Activated naive CD8-positive, alpha-beta T cell (primary cell): ENCODE measurements around the gene LASP1.

ENCODE experiments used
- H3K27ac Mint-ChIP-seq: one replicate; pipeline ENCODE4 v1.8.0; 2021; ENCODE audit warnings: mixed read lengths
- H3K27me3 Mint-ChIP-seq: one replicate; pipeline ENCODE4 v1.8.0; 2021; ENCODE audit warnings: mixed read lengths
- H3K36me3 Mint-ChIP-seq: one replicate; pipeline ENCODE4 v1.8.0; 2021; ENCODE audit warnings: mixed read lengths
- H3K4me1 Mint-ChIP-seq: one replicate; pipeline ENCODE4 v1.8.0; 2021; ENCODE audit warnings: low read depth, mixed read lengths
- H3K4me3 Mint-ChIP-seq: one replicate; pipeline ENCODE4 v1.8.0; 2021; ENCODE audit warnings: mild to moderate bottlenecking, mixed read lengths
- H3K9me3 Mint-ChIP-seq: one replicate; pipeline ENCODE4 v1.8.0; 2021; ENCODE audit warnings: low read depth, mixed read lengths

The LASP1 gene

GRCh38 chr17:38877130-38877851 is 7.4 kb downstream of the LASP1 start:
- Mint-ChIP-seq H3K9me3 (no peaks in the 10 kb centered on the region), H3K36me3 (peaks cover 2% of the 10 kb centered on the region), H3K27ac (peak overlapping the region; percentile 93), H3K27me3 (no peaks in the 10 kb centered on the region), H3K4me1 (peaks cover 94% of the 10 kb centered on the region), H3K4me3 (peak overlapping the region; percentile 58)

- H3K9me3 Mint-ChIP-seq = no peaks in the 10 kb centered on the region
- H3K4me1 Mint-ChIP-seq = peaks cover 89% of the 10 kb centered on the region
- peak overlapping the region; percentile 96 for H3K27ac Mint-ChIP-seq
- no peaks in the 10 kb centered on the region for H3K27me3 Mint-ChIP-seq
- H3K36me3 Mint-ChIP-seq = peaks cover 2% of the 10 kb centered on the region
- peak overlapping the region; percentile 67 for H3K4me3 Mint-ChIP-seq
Measured at GRCh38 chr17:38879878-38880665, 10.2 kb downstream of the LASP1 start.

- H3K36me3 Mint-ChIP-seq = peaks cover 2% of the 10 kb centered on the region
- peak overlapping the region; percentile 75 for H3K4me3 Mint-ChIP-seq
- H3K27me3 Mint-ChIP-seq = no peaks in the 10 kb centered on the region
- peak overlapping the region; percentile 96 for H3K27ac Mint-ChIP-seq
- peaks cover 91% of the 10 kb centered on the region for H3K4me1 Mint-ChIP-seq
- H3K9me3 Mint-ChIP-seq = no peaks in the 10 kb centered on the region
Measured at GRCh38 chr17:38881600-38882191, 11.8 kb downstream of the LASP1 start.

GRCh38 chr17:38882870-38883269 is 13.0 kb downstream of the LASP1 start:
- Mint-ChIP-seq H3K9me3 (no peaks in the 10 kb centered on the region), H3K4me3 (peak overlapping the region; percentile 75), H3K4me1 (peaks cover 91% of the 10 kb centered on the region), H3K27ac (peak overlapping the region; percentile 96), H3K27me3 (no peaks in the 10 kb centered on the region), H3K36me3 (peaks cover 2% of the 10 kb centered on the region)

GRCh38 chr17:38883592-38884526 is 14.0 kb downstream of the LASP1 start:
- H3K36me3 Mint-ChIP-seq = peaks cover 2% of the 10 kb centered on the region
- H3K27me3 Mint-ChIP-seq = no peaks in the 10 kb centered on the region
- H3K9me3 Mint-ChIP-seq = no peaks in the 10 kb centered on the region
- H3K4me1 Mint-ChIP-seq = peaks cover 89% of the 10 kb centered on the region
- peak overlapping the region; percentile 96 for H3K27ac Mint-ChIP-seq
- peak overlapping the region; percentile 75 for H3K4me3 Mint-ChIP-seq

- no peaks in the 10 kb centered on the region for H3K27me3 Mint-ChIP-seq
- H3K4me1 Mint-ChIP-seq = peaks cover 89% of the 10 kb centered on the region
- H3K27ac Mint-ChIP-seq = peak overlapping the region; percentile 85
- H3K36me3 Mint-ChIP-seq = peaks cover 2% of the 10 kb centered on the region
- peak overlapping the region; percentile 77 for H3K4me3 Mint-ChIP-seq
- H3K9me3 Mint-ChIP-seq = no peaks in the 10 kb centered on the region
Measured at GRCh38 chr17:38885044-38885727, 15.3 kb downstream of the LASP1 start.

GRCh38 chr17:38885728-38886642 is 16.1 kb downstream of the LASP1 start:
- peaks cover 2% of the 10 kb centered on the region for H3K36me3 Mint-ChIP-seq
- peaks cover 89% of the 10 kb centered on the region for H3K4me1 Mint-ChIP-seq
- H3K4me3 Mint-ChIP-seq = peak overlapping the region; percentile 77
- peak overlapping the region; percentile 85 for H3K27ac Mint-ChIP-seq
- no peaks in the 10 kb centered on the region for H3K9me3 Mint-ChIP-seq
- H3K27me3 Mint-ChIP-seq = no peaks in the 10 kb centered on the region

- Mint-ChIP-seq H3K36me3 (no peaks in the 10 kb centered on the region), H3K27me3 (no peaks in the 10 kb centered on the region), H3K4me1 (peaks cover 89% of the 10 kb centered on the region), H3K4me3 (peak overlapping the region; percentile 77), H3K9me3 (no peaks in the 10 kb centered on the region), H3K27ac (peak overlapping the region; percentile 85)
Measured at GRCh38 chr17:38886643-38887010, 16.8 kb downstream of the LASP1 start.

- Mint-ChIP-seq H3K9me3 (no peaks in the 10 kb centered on the region), H3K27ac (peak overlapping the region; percentile 83), H3K4me3 (peak overlapping the region; percentile 13), H3K4me1 (peaks cover 87% of the 10 kb centered on the region), H3K27me3 (no peaks in the 10 kb centered on the region), H3K36me3 (no peaks in the 10 kb centered on the region)
Measured at GRCh38 chr17:38888842-38889241, 19.0 kb downstream of the LASP1 start.

GRCh38 chr17:38889745-38890409 is 20.0 kb downstream of the LASP1 start:
- H3K9me3 Mint-ChIP-seq = no peaks in the 10 kb centered on the region
- no peaks in the 10 kb centered on the region for H3K27me3 Mint-ChIP-seq
- peak overlapping the region; percentile 62 for H3K4me3 Mint-ChIP-seq
- peak overlapping the region; percentile 86 for H3K27ac Mint-ChIP-seq
- peaks cover 88% of the 10 kb centered on the region for H3K4me1 Mint-ChIP-seq
- no peaks in the 10 kb centered on the region for H3K36me3 Mint-ChIP-seq

- H3K4me3 Mint-ChIP-seq = peak overlapping the region; percentile 62
- H3K27me3 Mint-ChIP-seq = no peaks in the 10 kb centered on the region
- peak overlapping the region; percentile 86 for H3K27ac Mint-ChIP-seq
- no peaks in the 10 kb centered on the region for H3K9me3 Mint-ChIP-seq
- no peaks in the 10 kb centered on the region for H3K36me3 Mint-ChIP-seq
- H3K4me1 Mint-ChIP-seq = peaks cover 84% of the 10 kb centered on the region
Measured at GRCh38 chr17:38890410-38890746, 20.5 kb downstream of the LASP1 start.

GRCh38 chr17:38891441-38891840 is 21.6 kb downstream of the LASP1 start:
- Mint-ChIP-seq H3K36me3 (no peaks in the 10 kb centered on the region), H3K4me3 (peak overlapping the region; percentile 73), H3K9me3 (no peaks in the 10 kb centered on the region), H3K4me1 (peaks cover 78% of the 10 kb centered on the region), H3K27me3 (no peaks in the 10 kb centered on the region), H3K27ac (peak overlapping the region; percentile 94)

- peaks cover 78% of the 10 kb centered on the region for H3K4me1 Mint-ChIP-seq
- no peaks in the 10 kb centered on the region for H3K27me3 Mint-ChIP-seq
- peak overlapping the region; percentile 94 for H3K27ac Mint-ChIP-seq
- no peaks in the 10 kb centered on the region for H3K9me3 Mint-ChIP-seq
- peak overlapping the region; percentile 73 for H3K4me3 Mint-ChIP-seq
- H3K36me3 Mint-ChIP-seq = no peaks in the 10 kb centered on the region
Measured at GRCh38 chr17:38892083-38892482, 22.2 kb downstream of the LASP1 start.
